HepG2 (cell line): Measurements from ENCODE around the gene ARHGAP19. TPM values are rescaled to one million over a fixed set of nuclear protein-coding genes. Genes with fewer than 3 reads are reported as not detected.
A peak's percentile ranks its signal among the peaks of the same experiment; 100 is the strongest.

ENCODE experiments used
- CEBPG ChIP-seq: IDR thresholded peaks from 2 replicates; pipeline ENCODE4 v1.6.1; 2016
- DZIP1 ChIP-seq: sonication (generic); formaldehyde crosslinking; IDR thresholded peaks from 2 replicates; pipeline ENCODE4 v1.5.0; 2020; ENCODE audit warnings: mild to moderate bottlenecking, missing genetic modification reagents
- FOSL2 ChIP-seq: sonication (generic); formaldehyde crosslinking; IDR thresholded peaks from 2 replicates; pipeline ENCODE4 v1.4.0; 2020; ENCODE audit warnings: missing genetic modification reagents
- GATAD2A ChIP-seq: IDR thresholded peaks from 2 replicates; pipeline ENCODE4 v1.6.1; 2016
- GFI1 ChIP-seq: sonication (generic); formaldehyde crosslinking; IDR thresholded peaks from 2 replicates; pipeline ENCODE4 v1.5.0; 2020; ENCODE audit warnings: missing genetic modification reagents, mild to moderate bottlenecking, borderline replicate concordance
- IRF2 ChIP-seq: IDR thresholded peaks from 2 replicates; pipeline ENCODE4 v1.6.1; 2018; ENCODE audit warnings: missing genetic modification reagents, missing compliant biosample characterization
- MXD4 ChIP-seq: IDR thresholded peaks from 2 replicates; pipeline ENCODE4 v1.6.1; 2016; ENCODE audit warnings: mild to moderate bottlenecking, missing biosample characterization, missing genetic modification reagents
- NFRKB ChIP-seq: fragments of 450-650 bp; IDR thresholded peaks from 2 replicates; pipeline ENCODE4 v1.6.1; 2017
- SAP130 ChIP-seq: IDR thresholded peaks from 2 replicates; pipeline ENCODE4 v1.6.1; 2016; ENCODE audit warnings: low read depth
- SCMH1 ChIP-seq: sonication (generic); formaldehyde crosslinking; IDR thresholded peaks from 2 replicates; pipeline ENCODE4 v1.9.0; 2021; ENCODE audit warnings: missing genetic modification reagents, mild to moderate bottlenecking, borderline replicate concordance
- ZNF101 ChIP-seq: sonication (generic); formaldehyde crosslinking; IDR thresholded peaks from 2 replicates; pipeline ENCODE4 v1.4.0; 2020; ENCODE audit warnings: mild to moderate bottlenecking, low read depth, missing genetic modification reagents, borderline replicate concordance
- ZNF747 ChIP-seq: sonication (generic); formaldehyde crosslinking; IDR thresholded peaks from 2 replicates; pipeline ENCODE4 v1.8.1; 2023; ENCODE audit warnings: missing genetic modification reagents, mild to moderate bottlenecking, borderline replicate concordance
- ZNF773 ChIP-seq: sonication (generic); formaldehyde crosslinking; IDR thresholded peaks from 2 replicates; pipeline ENCODE4 v1.4.0; 2020; ENCODE audit warnings: missing genetic modification reagents, borderline replicate concordance
- ZNF800 ChIP-seq: sonication (generic); formaldehyde crosslinking; IDR thresholded peaks from 2 replicates; pipeline ENCODE4 v1.4.0; 2020; ENCODE audit warnings: missing genetic modification reagents
- polyA plus RNA-seq, 8 experiments: library from polyadenylated mRNA; depleted of rRNA in 3 of 8; stranded (reverse) in 7 of 8; unstranded in 1 of 8; fragments of >200 nt; fragmentation: Illumina TruSeq in 4 of 8; extraction: Trizol in 4 of 8; gene quantifications; 2 replicates each; pipeline versions ENCODE4 v1.2.1 to v1.2.3, GENCODE V29; 2011 to 2016; ENCODE audit warnings: low read depth in 4 of 8, missing spikeins in 1 of 8, mixed read lengths in 1 of 8; ENCODE audit not compliant: insufficient read depth in 1 of 8
- total RNA-seq, 5 experiments: library from RNA; depleted of rRNA; stranded (reverse); fragments of >200 nt; fragmentation: Illumina TruSeq; extraction: Trizol; gene quantifications; 2 replicates each; pipeline ENCODE4 v1.2.3, GENCODE V29; 2016; ENCODE audit warnings: low read depth in 1 of 5
- TF ChIP-seq, protein P1 (sequence below): sonication (generic); formaldehyde crosslinking; IDR thresholded peaks from 2 replicates; pipeline ENCODE4 v1.4.0; 2020; ENCODE audit warnings: missing genetic modification reagents
- TF ChIP-seq, protein P2 (sequence below): sonication (generic); formaldehyde crosslinking; IDR thresholded peaks from 2 replicates; pipeline ENCODE4 v1.8.1; 2023; ENCODE audit warnings: mild to moderate bottlenecking, inconsistent platforms, moderate library complexity, missing genetic modification reagents, borderline replicate concordance
- TF ChIP-seq, protein P3 (sequence below): sonication (generic); formaldehyde crosslinking; IDR thresholded peaks from 2 replicates; pipeline ENCODE4 v1.8.1; 2022; ENCODE audit warnings: low read depth, mild to moderate bottlenecking, missing genetic modification reagents
- TF ChIP-seq, protein P4 (sequence below): sonication (generic); formaldehyde crosslinking; IDR thresholded peaks from 2 replicates; pipeline ENCODE4 v1.4.0; 2020; ENCODE audit warnings: missing genetic modification reagents, low read depth, mild to moderate bottlenecking, borderline replicate concordance

The ARHGAP19 gene
- total and polyA plus RNA-seq, 2 of the 13 experiments (the other 11 are each of a cell fraction or from before 2014, with no cell fraction given) = 7.6 to 10.0 TPM

GRCh38 chr10:97297556-97298222, 5.3 kb upstream of the ARHGAP19 start (continued):
- TF ChIP-seq ZNF800 = no peak
- TF ChIP-seq, protein P1, sequence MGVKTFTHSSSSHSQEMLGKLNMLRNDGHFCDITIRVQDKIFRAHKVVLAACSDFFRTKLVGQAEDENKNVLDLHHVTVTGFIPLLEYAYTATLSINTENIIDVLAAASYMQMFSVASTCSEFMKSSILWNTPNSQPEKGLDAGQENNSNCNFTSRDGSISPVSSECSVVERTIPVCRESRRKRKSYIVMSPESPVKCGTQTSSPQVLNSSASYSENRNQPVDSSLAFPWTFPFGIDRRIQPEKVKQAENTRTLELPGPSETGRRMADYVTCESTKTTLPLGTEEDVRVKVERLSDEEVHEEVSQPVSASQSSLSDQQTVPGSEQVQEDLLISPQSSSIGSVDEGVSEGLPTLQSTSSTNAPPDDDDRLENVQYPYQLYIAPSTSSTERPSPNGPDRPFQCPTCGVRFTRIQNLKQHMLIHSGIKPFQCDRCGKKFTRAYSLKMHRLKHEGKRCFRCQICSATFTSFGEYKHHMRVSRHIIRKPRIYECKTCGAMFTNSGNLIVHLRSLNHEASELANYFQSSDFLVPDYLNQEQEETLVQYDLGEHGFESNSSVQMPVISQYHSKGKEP (CRISPR knock-in tag) = no peak
- TF ChIP-seq FOSL2 (CRISPR knock-in tag) = 0 out of 2 replicates have a peak, but pooled peaks have one; percentile 24
- TF ChIP-seq DZIP1 (CRISPR knock-in tag) = no peak
- peak; percentile 93 for TF ChIP-seq GFI1 (CRISPR knock-in tag)
- TF ChIP-seq ZNF747 (CRISPR knock-in tag) = no peak
- TF ChIP-seq GATAD2A (CRISPR knock-in tag) = peak; percentile 24; the same call in 1 of the 2 replicates
- no peak for TF ChIP-seq SCMH1 (CRISPR knock-in tag)
- peak; percentile 93 for TF ChIP-seq CEBPG (CRISPR knock-in tag)
- TF ChIP-seq ZNF773 = no peak
- TF ChIP-seq, protein P2, sequence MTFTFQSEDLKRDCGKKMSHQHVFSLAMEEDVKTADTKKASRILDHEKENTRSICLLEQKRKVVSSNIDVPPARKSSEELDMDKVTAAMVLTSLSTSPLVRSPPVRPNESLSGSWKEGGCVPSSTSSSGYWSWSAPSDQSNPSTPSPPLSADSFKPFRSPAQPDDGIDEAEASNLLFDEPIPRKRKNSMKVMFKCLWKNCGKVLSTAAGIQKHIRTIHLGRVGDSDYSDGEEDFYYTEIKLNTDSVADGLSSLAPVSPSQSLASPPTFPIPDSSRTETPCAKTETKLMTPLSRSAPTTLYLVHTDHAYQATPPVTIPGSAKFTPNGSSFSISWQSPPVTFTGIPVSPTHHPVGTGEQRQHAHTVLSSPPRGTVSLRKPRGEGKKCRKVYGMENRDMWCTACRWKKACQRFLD (CRISPR knock-in tag) = no peak
- TF ChIP-seq MXD4 = no peak
- TF ChIP-seq ZNF101 (CRISPR knock-in tag) = no peak
- TF ChIP-seq SAP130 (CRISPR knock-in tag) = peak; percentile 34
- TF ChIP-seq NFRKB = no peak
- TF ChIP-seq, protein P3, sequence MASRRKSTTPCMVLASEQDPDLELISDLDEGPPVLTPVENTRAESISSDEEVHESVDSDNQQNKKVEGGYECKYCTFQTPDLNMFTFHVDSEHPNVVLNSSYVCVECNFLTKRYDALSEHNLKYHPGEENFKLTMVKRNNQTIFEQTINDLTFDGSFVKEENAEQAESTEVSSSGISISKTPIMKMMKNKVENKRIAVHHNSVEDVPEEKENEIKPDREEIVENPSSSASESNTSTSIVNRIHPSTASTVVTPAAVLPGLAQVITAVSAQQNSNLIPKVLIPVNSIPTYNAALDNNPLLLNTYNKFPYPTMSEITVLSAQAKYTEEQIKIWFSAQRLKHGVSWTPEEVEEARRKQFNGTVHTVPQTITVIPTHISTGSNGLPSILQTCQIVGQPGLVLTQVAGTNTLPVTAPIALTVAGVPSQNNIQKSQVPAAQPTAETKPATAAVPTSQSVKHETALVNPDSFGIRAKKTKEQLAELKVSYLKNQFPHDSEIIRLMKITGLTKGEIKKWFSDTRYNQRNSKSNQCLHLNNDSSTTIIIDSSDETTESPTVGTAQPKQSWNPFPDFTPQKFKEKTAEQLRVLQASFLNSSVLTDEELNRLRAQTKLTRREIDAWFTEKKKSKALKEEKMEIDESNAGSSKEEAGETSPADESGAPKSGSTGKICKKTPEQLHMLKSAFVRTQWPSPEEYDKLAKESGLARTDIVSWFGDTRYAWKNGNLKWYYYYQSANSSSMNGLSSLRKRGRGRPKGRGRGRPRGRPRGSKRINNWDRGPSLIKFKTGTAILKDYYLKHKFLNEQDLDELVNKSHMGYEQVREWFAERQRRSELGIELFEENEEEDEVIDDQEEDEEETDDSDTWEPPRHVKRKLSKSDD = no peak
- TF ChIP-seq, protein P4, sequence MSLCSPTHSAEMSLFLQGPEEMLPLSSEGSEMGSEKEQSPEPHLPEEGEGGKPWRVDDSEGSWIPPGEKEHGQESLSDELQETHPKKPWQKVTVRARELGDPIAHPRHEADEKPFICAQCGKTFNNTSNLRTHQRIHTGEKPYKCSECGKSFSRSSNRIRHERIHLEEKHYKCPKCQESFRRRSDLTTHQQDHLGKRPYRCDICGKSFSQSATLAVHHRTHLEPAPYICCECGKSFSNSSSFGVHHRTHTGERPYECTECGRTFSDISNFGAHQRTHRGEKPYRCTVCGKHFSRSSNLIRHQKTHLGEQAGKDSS (CRISPR knock-in tag) = peak; percentile 64; the same call in 1 of the 2 replicates
- TF ChIP-seq IRF2 (CRISPR knock-in tag) = no peak
